CD4-positive, alpha-beta T cell treated with Interleukin-4 for 4 hours (primary cell): Measurements from ENCODE around the gene PIM3.
A peak's percentile ranks its signal among the peaks of the same experiment; 100 is the strongest.

Source experiments
- DNase-seq: peaks from one replicate; pipeline ENCODE4 v3.0.0-alpha.2; 2020

Gene PIM3

GRCh38 chr22:49992921-49993648, 32.5 kb downstream of the PIM3 start:
- peak; percentile 73 for DNase-seq

GRCh38 chr22:49993649-49994360, 33.2 kb downstream of the PIM3 start:
- DNase-seq, result no peak

GRCh38 chr22:49994361-49995040, 33.9 kb downstream of the PIM3 start:
- DNase-seq, result no peak

- no peak for DNase-seq
These were observed 34.4 kb downstream of the PIM3 start for GRCh38 chr22:49995041-49995360.

- no peak for DNase-seq
These were observed 35.0 kb downstream of the PIM3 start for GRCh38 chr22:49995361-49996118.

- DNase-seq, result no peak
These were observed 35.5 kb downstream of the PIM3 start for GRCh38 chr22:49996119-49996517.

GRCh38 chr22:49996518-49997250, 36.1 kb downstream of the PIM3 start:
- DNase-seq, result no peak

GRCh38 chr22:49997251-49997599, 36.7 kb downstream of the PIM3 start:
- DNase-seq, result no peak

GRCh38 chr22:49997932-49998717, 37.6 kb downstream of the PIM3 start:
- no peak for DNase-seq

- no peak for DNase-seq
These were observed 38.1 kb downstream of the PIM3 start for GRCh38 chr22:49998718-49999062.

- DNase-seq, result no peak
These were observed 38.7 kb downstream of the PIM3 start for GRCh38 chr22:49999063-49999945.

GRCh38 chr22:49999946-50000586, 39.5 kb downstream of the PIM3 start:
- DNase-seq, result no peak

GRCh38 chr22:50000587-50001387, 40.2 kb downstream of the PIM3 start:
- no peak for DNase-seq

GRCh38 chr22:50001388-50002231, 41.0 kb downstream of the PIM3 start:
- DNase-seq, result no peak

- DNase-seq, result no peak
These were observed 42.2 kb downstream of the PIM3 start for GRCh38 chr22:50002791-50003190.

GRCh38 chr22:50004918-50005317, 44.3 kb downstream of the PIM3 start:
- DNase-seq, result no peak

GRCh38 chr22:50007057-50007511, 46.5 kb downstream of the PIM3 start:
- DNase-seq, result no peak
